HEK293 (cell line): ENCODE results near the gene KIRREL3.

Source experiments
- CTCF ChIA-PET: fragments of 350-600 bp; formaldehyde crosslinking; extraction: SDS; loops from one replicate; lab custom pipeline; 2021; ENCODE audit warnings: antibody characterized with exemption; lab: Yijun Ruan, JAX
- POLR2A ChIA-PET: fragments of 300-600 bp; formaldehyde crosslinking; extraction: SDS; loops from one replicate; lab custom pipeline; 2020; ENCODE audit warnings: antibody characterized with exemption, inconsistent platforms; lab: Yijun Ruan, JAX
- H3K27ac ChIP-seq: fragments of 200-500 bp; sonication (Bioruptor generic); 2 replicates; pipeline ENCODE4 v1.5.1; 2014; ENCODE audit warnings: low read depth, low read length, control low read depth, inconsistent platforms; ENCODE audit errors: extremely low read depth
- H3K36me3 ChIP-seq, 2 experiments: fragments of 200-500 bp in 1 of 2; sonication (Bioruptor generic) in 1 of 2; 1 replicate in 1 of 2; 2 replicates in 1 of 2; pipeline ENCODE4 v1.5.1; 2014 to 2017; ENCODE audit warnings: inconsistent platforms in 2 of 2, low read length in 2 of 2; ENCODE audit not compliant: control insufficient read depth in 2 of 2, insufficient read depth in 1 of 2
- H3K4me1 ChIP-seq: fragments of 200-500 bp; sonication (Bioruptor generic); 2 replicates; pipeline ENCODE4 v1.5.1; 2014; ENCODE audit warnings: mild to moderate bottlenecking, low read length, inconsistent platforms; ENCODE audit not compliant: control insufficient read depth, insufficient read depth
- H3K4me3 ChIP-seq: 2 replicates; pipeline ENCODE4 v1.5.1; 2011; ENCODE audit warnings: low read depth, mild to moderate bottlenecking, control low read depth, low read length, moderate library complexity
- H3K9me3 ChIP-seq: fragments of 200-500 bp; sonication (Bioruptor generic); 2 replicates; pipeline ENCODE4 v1.5.1; 2014; ENCODE audit warnings: low read depth, low read length, inconsistent platforms; ENCODE audit not compliant: control insufficient read depth, insufficient read depth
- AEBP2 ChIP-seq: fragments of 450-650 bp; formaldehyde crosslinking; IDR thresholded peaks from 2 replicates; pipeline ENCODE4 v1.5.1; 2016; ENCODE audit warnings: missing biosample characterization, missing genetic modification characterization, borderline replicate concordance
- EGR2 ChIP-seq: fragments of 450-650 bp; formaldehyde crosslinking; IDR thresholded peaks from 2 replicates; pipeline ENCODE4 v1.5.1; 2016; ENCODE audit warnings: low read depth, missing biosample characterization, missing genetic modification characterization
- GLIS2 ChIP-seq: fragments of 450-650 bp; formaldehyde crosslinking; IDR thresholded peaks from 2 replicates; pipeline ENCODE4 v1.5.1; 2016; ENCODE audit warnings: missing biosample characterization, missing genetic modification characterization
- KLF7 ChIP-seq: fragments of 450-650 bp; formaldehyde crosslinking; IDR thresholded peaks from 2 replicates; pipeline ENCODE4 v1.5.1; 2016; ENCODE audit warnings: missing biosample characterization, missing genetic modification characterization, borderline replicate concordance
- MZF1 ChIP-seq: fragments of 450-650 bp; formaldehyde crosslinking; IDR thresholded peaks from 2 replicates; pipeline ENCODE4 v1.5.1; 2017; ENCODE audit warnings: missing biosample characterization, missing genetic modification characterization, borderline replicate concordance
- OSR2 ChIP-seq: fragments of 450-650 bp; formaldehyde crosslinking; IDR thresholded peaks from 2 replicates; pipeline ENCODE4 v1.5.1; 2016; ENCODE audit warnings: missing biosample characterization, missing genetic modification characterization
- PRDM6 ChIP-seq: fragments of 450-650 bp; formaldehyde crosslinking; IDR thresholded peaks from 2 replicates; pipeline ENCODE4 v1.5.1; 2017; ENCODE audit warnings: missing biosample characterization, missing genetic modification characterization
- SP2 ChIP-seq: fragments of 450-650 bp; formaldehyde crosslinking; IDR thresholded peaks from 2 replicates; pipeline ENCODE4 v1.5.1; 2016; ENCODE audit warnings: missing biosample characterization, missing genetic modification characterization
- WT1 ChIP-seq: fragments of 450-650 bp; formaldehyde crosslinking; IDR thresholded peaks from 2 replicates; pipeline ENCODE4 v1.5.1; 2016; ENCODE audit warnings: missing biosample characterization, missing genetic modification characterization
- ZIC2 ChIP-seq: fragments of 450-650 bp; formaldehyde crosslinking; IDR thresholded peaks from 2 replicates; pipeline ENCODE4 v1.5.1; 2016; ENCODE audit warnings: missing biosample characterization, missing genetic modification characterization
- ZNF175 ChIP-seq: fragments of 450-650 bp; formaldehyde crosslinking; IDR thresholded peaks from 2 replicates; pipeline ENCODE4 v1.5.1; 2016; ENCODE audit warnings: missing biosample characterization, missing genetic modification characterization
- ZNF324 ChIP-seq: fragments of 450-650 bp; formaldehyde crosslinking; IDR thresholded peaks from 2 replicates; pipeline ENCODE4 v1.5.1; 2016; ENCODE audit warnings: missing biosample characterization, missing genetic modification characterization
- ZNF335 ChIP-seq: fragments of 450-650 bp; formaldehyde crosslinking; conservative IDR thresholded peaks from 2 replicates; pipeline ENCODE4 v1.5.1; 2016; ENCODE audit warnings: missing biosample characterization, missing genetic modification characterization
- ZNF488 ChIP-seq: fragments of 450-650 bp; formaldehyde crosslinking; IDR thresholded peaks from 2 replicates; pipeline ENCODE4 v1.5.1; 2016; ENCODE audit warnings: missing biosample characterization, missing genetic modification characterization
- ZNF501 ChIP-seq: fragments of 450-650 bp; formaldehyde crosslinking; IDR thresholded peaks from 2 replicates; pipeline ENCODE4 v1.5.1; 2016; ENCODE audit warnings: missing biosample characterization, missing genetic modification characterization
- ZNF513 ChIP-seq: fragments of 450-650 bp; IDR thresholded peaks from 2 replicates; pipeline ENCODE4 v1.5.1; 2018; ENCODE audit warnings: missing biosample characterization, missing genetic modification characterization
- ZNF549 ChIP-seq: fragments of 450-650 bp; IDR thresholded peaks from 2 replicates; pipeline ENCODE4 v1.5.1; 2018; ENCODE audit warnings: missing biosample characterization, missing genetic modification characterization, mild to moderate bottlenecking, inconsistent platforms, moderate library complexity
- ZNF621 ChIP-seq: fragments of 450-650 bp; formaldehyde crosslinking; IDR thresholded peaks from 2 replicates; pipeline ENCODE4 v1.5.1; 2017; ENCODE audit warnings: missing biosample characterization, missing genetic modification characterization
- ZNF664 ChIP-seq: fragments of 450-650 bp; formaldehyde crosslinking; IDR thresholded peaks from 2 replicates; pipeline ENCODE4 v1.5.1; 2016; ENCODE audit warnings: missing biosample characterization, missing genetic modification characterization
- ZNF670 ChIP-seq: fragments of 450-650 bp; formaldehyde crosslinking; IDR thresholded peaks from 2 replicates; pipeline ENCODE4 v1.5.1; 2016; ENCODE audit warnings: missing biosample characterization, missing genetic modification characterization, low read depth
- ZNF768 ChIP-seq: fragments of 450-650 bp; formaldehyde crosslinking; IDR thresholded peaks from 2 replicates; pipeline ENCODE4 v1.5.1; 2018; ENCODE audit warnings: missing biosample characterization, mild to moderate bottlenecking, missing genetic modification characterization
- TF ChIP-seq, protein P1 (sequence below): fragments of 450-650 bp; formaldehyde crosslinking; IDR thresholded peaks from 2 replicates; pipeline ENCODE4 v1.5.1; 2016; ENCODE audit warnings: missing biosample characterization, missing genetic modification characterization, low read depth

The KIRREL3 gene

DNA sequence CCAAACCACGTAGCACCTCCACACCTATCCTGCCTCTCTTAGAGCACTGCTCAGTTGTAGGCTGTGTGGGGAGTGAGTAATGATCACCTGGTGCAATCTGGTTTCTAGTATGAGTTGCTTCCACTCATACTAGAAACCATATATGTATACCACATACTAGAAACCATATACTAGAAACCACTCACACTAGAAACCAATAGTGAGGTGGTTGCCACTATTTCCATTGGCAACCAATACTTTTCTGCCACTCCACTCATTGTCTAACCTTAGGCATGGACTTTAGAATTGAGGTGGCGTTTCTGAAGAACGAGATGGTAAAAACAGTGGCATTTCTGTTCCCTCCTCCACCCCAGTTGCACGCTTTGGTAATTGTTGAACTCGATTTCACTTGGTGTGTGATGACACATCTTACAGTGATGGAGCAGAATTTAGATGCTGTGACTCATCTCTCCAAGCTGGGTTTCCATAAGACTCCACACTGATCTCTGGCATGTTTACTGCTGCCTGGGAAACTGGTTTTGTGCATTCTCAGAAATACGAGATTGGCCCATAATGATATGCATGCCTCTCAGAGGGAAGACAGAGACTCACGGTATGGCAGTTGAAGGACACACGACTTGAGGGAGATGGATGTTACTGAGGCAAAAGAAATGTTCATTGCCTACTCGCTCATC lies 82.9 kb downstream of the KIRREL3 start:
- ChIA-PET POLR2A (no interaction called here), CTCF (no interaction called here)
- Histone ChIP-seq H3K36me3 (no peaks in the 10 kb centered on the region), H3K27ac (no peak overlapping the region), H3K9me3 (no peaks in the 10 kb centered on the region), H3K4me3 (no peak overlapping the region), H3K4me1 (no peaks in the 10 kb centered on the region)
- TF ChIP-seq ZNF768 (tag by site-specific recombination) (no peak), ZIC2 (tag by site-specific recombination) (no peak), WT1 (tag by site-specific recombination) (no peak), OSR2 (tag by site-specific recombination) (no peak), MZF1 (tag by site-specific recombination) (no peak), ZNF488 (tag by site-specific recombination) (no peak), EGR2 (no peak)

GRCh38 chr11:126915430-126915829 lies 85.1 kb downstream of the KIRREL3 start:
- Histone ChIP-seq H3K4me3 (no peak overlapping the region), H3K9me3 (no peaks in the 10 kb centered on the region), H3K27ac (no peak overlapping the region), H3K36me3 (no peaks in the 10 kb centered on the region), H3K4me1 (no peaks in the 10 kb centered on the region)
- TF ChIP-seq ZNF664 (tag by site-specific recombination) (no peak), ZNF621 (tag by site-specific recombination) (no peak), ZNF513 (tag by site-specific recombination) (no peak), ZNF324 (no peak), SP2 (tag by site-specific recombination) (no peak), KLF7 (no peak), ZNF335 (tag by site-specific recombination) (no peak), ZNF175 (tag by site-specific recombination) (no peak), GLIS2 (tag by site-specific recombination) (no peak), AEBP2 (tag by site-specific recombination) (no peak), ZNF670 (tag by site-specific recombination) (no peak), ZNF549 (tag by site-specific recombination) (no peak), PRDM6 (tag by site-specific recombination) (no peak), ZNF501 (tag by site-specific recombination) (no peak)
- TF ChIP-seq, protein P1, sequence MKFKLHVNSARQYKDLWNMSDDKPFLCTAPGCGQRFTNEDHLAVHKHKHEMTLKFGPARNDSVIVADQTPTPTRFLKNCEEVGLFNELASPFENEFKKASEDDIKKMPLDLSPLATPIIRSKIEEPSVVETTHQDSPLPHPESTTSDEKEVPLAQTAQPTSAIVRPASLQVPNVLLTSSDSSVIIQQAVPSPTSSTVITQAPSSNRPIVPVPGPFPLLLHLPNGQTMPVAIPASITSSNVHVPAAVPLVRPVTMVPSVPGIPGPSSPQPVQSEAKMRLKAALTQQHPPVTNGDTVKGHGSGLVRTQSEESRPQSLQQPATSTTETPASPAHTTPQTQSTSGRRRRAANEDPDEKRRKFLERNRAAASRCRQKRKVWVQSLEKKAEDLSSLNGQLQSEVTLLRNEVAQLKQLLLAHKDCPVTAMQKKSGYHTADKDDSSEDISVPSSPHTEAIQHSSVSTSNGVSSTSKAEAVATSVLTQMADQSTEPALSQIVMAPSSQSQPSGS (tag by site-specific recombination), result no peak
- POLR2A ChIA-PET, result no interaction called here
- CTCF ChIA-PET, result interaction anchor here (0.7 to 0.8 kb wide), 2 partner anchors 434 to 598 kb away, joined by 3 to 4 read pairs; no protein-coding TSS in a partner anchor
